MCF 10A (cell line): ENCODE measurements around the gene TNS3. TPM values are rescaled to one million over a fixed set of nuclear protein-coding genes. Genes with fewer than 3 reads are reported as not detected.

Experiments
- BruUV-seq: library from RNA; stranded (reverse); fragments of 400-500 nt; replicated peaks from 2 replicates; lab custom pipeline; 2021; lab: Mats Ljungman, UMichigan
- CTCF ChIA-PET: fragments of 300-600 bp; sonication (Branson Sonifier 250); formaldehyde crosslinking; extraction: SDS; loops from one replicate; lab custom pipeline; 2021; ENCODE audit warnings: antibody characterized with exemption, inconsistent platforms; lab: Yijun Ruan, JAX
- POLR2A ChIA-PET: fragments of 300-600, 350-650 bp; sonication (Branson Sonifier 250); formaldehyde crosslinking; extraction: SDS; loops from one replicate; lab custom pipeline; 2020; ENCODE audit warnings: antibody characterized with exemption, inconsistent platforms; lab: Yijun Ruan, JAX
- DNase-seq: peaks from one replicate; pipeline ENCODE4 v3.0.0-alpha.2; 2018; ENCODE audit not compliant: unreplicated experiment
- H3K27ac Mint-ChIP-seq: one replicate; pipeline ENCODE4 v1.8.0; 2022; ENCODE audit warnings: mild to moderate bottlenecking, low read depth, mixed read lengths; ENCODE audit not compliant: unreplicated experiment
- H3K27me3 Mint-ChIP-seq: one replicate; pipeline ENCODE4 v1.8.0; 2022; ENCODE audit warnings: mixed read lengths; ENCODE audit not compliant: insufficient read depth, unreplicated experiment
- H3K36me3 Mint-ChIP-seq: one replicate; pipeline ENCODE4 v1.8.0; 2022; ENCODE audit warnings: mild to moderate bottlenecking, moderate library complexity, mixed read lengths; ENCODE audit not compliant: insufficient read depth, unreplicated experiment
- H3K4me1 Mint-ChIP-seq: one replicate; pipeline ENCODE4 v1.8.0; 2022; ENCODE audit warnings: mixed read lengths; ENCODE audit not compliant: insufficient read depth, unreplicated experiment
- H3K4me3 Mint-ChIP-seq: one replicate; pipeline ENCODE4 v1.8.0; 2022; ENCODE audit warnings: mild to moderate bottlenecking, moderate library complexity, mixed read lengths; ENCODE audit not compliant: unreplicated experiment
- H3K9me3 Mint-ChIP-seq: one replicate; pipeline ENCODE4 v1.8.0; 2022; ENCODE audit warnings: mixed read lengths; ENCODE audit not compliant: unreplicated experiment
- CTCF ChIP-seq: fragments of 200-600 bp; IDR thresholded peaks from one replicate; pipeline ENCODE4 v1.8.0; 2022; ENCODE audit warnings: antibody characterized with exemption, mild to moderate bottlenecking; ENCODE audit not compliant: unreplicated experiment
- intact Hi-C: fragments of 100-400 bp; cut with micrococcal nuclease; formaldehyde crosslinking; loops from 2 replicates; pipeline ENCODE4 v1.14.1; 2022
- total RNA-seq: library from RNA; stranded (reverse); gene quantifications from 2 replicates; pipeline ENCODE4 v1.2.3, GENCODE V29; 2022

TNS3 gene
- total RNA-seq, 1 experiment from 2014 or later = 30.1 TPM

GRCh38 chr7:47529405-47529804, 52.5 kb downstream of the TNS3 start:
- no peak overlapping the region for H3K27ac Mint-ChIP-seq
- BruUV-seq = no TSS peak
- DNase-seq = no peak
- POLR2A ChIA-PET = no interaction called here
- no peaks in the 10 kb centered on the region for H3K4me1 Mint-ChIP-seq
- H3K36me3 Mint-ChIP-seq = peaks cover 40% of the 10 kb centered on the region
- H3K9me3 Mint-ChIP-seq = no peaks in the 10 kb centered on the region
- TF ChIP-seq CTCF = no peak
- intact Hi-C loops = no loop called here
- CTCF ChIA-PET = interaction anchor here (0.5 to 1.1 kb wide), 2 partner anchors 17 to 21 kb away, joined by 3 read pairs; no protein-coding TSS in a partner anchor
- no peaks in the 10 kb centered on the region for H3K27me3 Mint-ChIP-seq
- H3K4me3 Mint-ChIP-seq = no peak overlapping the region

GRCh38 chr7:47528471-47528870, 53.4 kb downstream of the TNS3 start:
- no peaks in the 10 kb centered on the region for H3K9me3 Mint-ChIP-seq
- DNase-seq = no peak
- no peak overlapping the region for H3K27ac Mint-ChIP-seq
- intact Hi-C loops = no loop called here
- no TSS peak for BruUV-seq
- TF ChIP-seq CTCF = no peak
- peaks cover 44% of the 10 kb centered on the region for H3K36me3 Mint-ChIP-seq
- CTCF ChIA-PET = no interaction called here
- no peaks in the 10 kb centered on the region for H3K4me1 Mint-ChIP-seq
- H3K4me3 Mint-ChIP-seq = no peak overlapping the region
- POLR2A ChIA-PET = no interaction called here
- H3K27me3 Mint-ChIP-seq = no peaks in the 10 kb centered on the region

DNA sequence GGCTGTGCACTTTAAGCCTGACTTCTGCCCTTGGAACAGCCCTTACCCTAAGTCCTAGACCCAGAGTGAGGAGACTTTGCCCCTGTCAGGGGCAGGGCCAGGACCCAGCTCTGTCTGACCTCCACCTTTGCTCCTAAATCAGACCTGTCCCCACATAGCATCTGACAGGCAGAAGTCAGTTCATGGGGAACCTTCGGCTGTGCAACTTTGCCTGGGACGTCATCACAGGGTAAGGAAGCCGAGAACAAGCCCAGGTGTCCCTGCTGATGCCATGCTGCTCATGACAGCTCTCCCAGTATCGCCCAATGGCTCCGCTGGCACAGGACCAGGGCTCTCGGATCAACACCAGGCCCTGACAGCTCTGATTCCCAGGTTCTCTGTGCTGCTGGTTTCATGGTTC, 55.4 kb downstream of the TNS3 start:
- Mint-ChIP-seq H3K27ac (no peak overlapping the region), H3K4me3 (no peak overlapping the region), H3K4me1 (no peaks in the 10 kb centered on the region), H3K9me3 (no peaks in the 10 kb centered on the region), H3K27me3 (no peaks in the 10 kb centered on the region), H3K36me3 (peaks cover 52% of the 10 kb centered on the region)
- BruUV-seq = no TSS peak
- ChIA-PET CTCF (interaction anchor here (0.6 kb wide), 2 partner anchors 86 to 111 kb away, joined by 3 to 6 read pairs; no protein-coding TSS in a partner anchor), POLR2A (no interaction called here)
- intact Hi-C loops = no loop called here
- no peak for DNase-seq
- TF ChIP-seq CTCF = no peak

GRCh38 chr7:47525066-47525623, 56.8 kb downstream of the TNS3 start:
- intact Hi-C loops = no loop called here
- POLR2A ChIA-PET = interaction anchor here (0.6 kb wide), 1 partner anchor 144 kb away, joined by 5 read pairs; no protein-coding TSS in a partner anchor
- CTCF ChIA-PET = no interaction called here
- no peak for TF ChIP-seq CTCF
- no peak overlapping the region for H3K27ac Mint-ChIP-seq
- H3K27me3 Mint-ChIP-seq = no peaks in the 10 kb centered on the region
- no TSS peak for BruUV-seq
- peaks cover 52% of the 10 kb centered on the region for H3K36me3 Mint-ChIP-seq
- no peaks in the 10 kb centered on the region for H3K4me1 Mint-ChIP-seq
- no peak overlapping the region for H3K4me3 Mint-ChIP-seq
- DNase-seq = no peak
- no peaks in the 10 kb centered on the region for H3K9me3 Mint-ChIP-seq
